GM18861 (cell line): ENCODE data around the gene SMIM17.
"Not testable (repeated sequence)": the region's sequence is repeated elsewhere in the genome, so short reads cannot be mapped to it uniquely, and the experiment has no call there.

Experiments used
- ATAC-seq: cut with Tn5 transposase; IDR thresholded peaks from one replicate; pipeline ENCODE4 v1.9.1; 2021; ENCODE audit not compliant: unreplicated experiment

The SMIM17 gene

DNA sequence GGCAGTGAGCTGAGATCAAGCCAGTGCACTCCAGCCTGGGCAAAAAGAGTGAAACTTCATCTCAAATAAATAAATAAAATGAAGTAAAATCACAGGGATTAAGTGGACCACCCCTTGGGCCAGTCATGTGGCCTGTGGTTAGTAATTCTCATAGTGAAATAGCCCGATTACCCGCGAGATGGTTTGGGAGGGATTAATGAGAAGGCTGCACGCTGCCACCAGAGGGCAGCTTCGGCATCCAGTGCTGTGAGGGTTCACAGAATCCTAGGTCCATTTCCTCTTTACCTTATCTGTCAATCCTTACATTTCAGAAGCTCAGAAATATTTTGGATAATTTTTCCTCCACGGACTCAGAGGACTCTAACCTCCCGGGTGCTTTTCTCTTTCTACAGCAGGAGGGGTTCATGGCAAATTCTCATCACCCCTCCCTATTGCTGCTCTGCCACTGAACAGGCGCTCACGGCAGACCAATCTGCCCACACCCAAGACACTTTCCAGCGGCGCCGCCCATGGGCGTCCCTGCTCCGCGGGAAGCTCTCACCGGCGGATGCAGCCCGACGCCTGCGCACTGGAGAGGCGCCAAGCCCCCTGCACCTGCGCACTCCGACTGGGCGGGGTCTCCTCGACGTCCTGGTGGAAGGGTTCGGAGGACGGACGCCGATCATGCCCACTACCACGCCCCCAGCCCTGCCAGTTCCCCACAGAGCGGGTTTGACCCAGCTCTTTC, 17.6 kb downstream of the SMIM17 start:
- ATAC-seq = no peak

DNA sequence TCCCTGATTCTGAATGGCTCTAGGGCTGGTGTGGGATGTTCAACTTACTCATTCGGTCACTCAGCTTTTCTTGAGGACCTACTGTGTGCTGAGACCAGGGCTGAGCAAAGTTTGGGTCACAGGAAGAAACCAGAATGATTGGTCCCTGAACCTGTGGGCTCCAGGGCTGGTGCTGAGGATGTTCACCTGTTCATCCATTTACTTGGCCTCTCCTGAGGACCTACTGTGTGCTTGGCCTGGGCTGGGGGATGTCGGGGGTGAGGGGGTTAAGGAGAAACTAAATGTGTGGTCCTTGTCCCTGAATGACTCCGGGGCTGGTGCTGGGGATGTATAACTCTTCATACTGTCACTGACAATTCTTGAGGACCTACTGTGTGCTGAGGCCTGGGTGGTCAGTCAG, 18.3 kb downstream of the SMIM17 start:
- ATAC-seq = no peak

DNA sequence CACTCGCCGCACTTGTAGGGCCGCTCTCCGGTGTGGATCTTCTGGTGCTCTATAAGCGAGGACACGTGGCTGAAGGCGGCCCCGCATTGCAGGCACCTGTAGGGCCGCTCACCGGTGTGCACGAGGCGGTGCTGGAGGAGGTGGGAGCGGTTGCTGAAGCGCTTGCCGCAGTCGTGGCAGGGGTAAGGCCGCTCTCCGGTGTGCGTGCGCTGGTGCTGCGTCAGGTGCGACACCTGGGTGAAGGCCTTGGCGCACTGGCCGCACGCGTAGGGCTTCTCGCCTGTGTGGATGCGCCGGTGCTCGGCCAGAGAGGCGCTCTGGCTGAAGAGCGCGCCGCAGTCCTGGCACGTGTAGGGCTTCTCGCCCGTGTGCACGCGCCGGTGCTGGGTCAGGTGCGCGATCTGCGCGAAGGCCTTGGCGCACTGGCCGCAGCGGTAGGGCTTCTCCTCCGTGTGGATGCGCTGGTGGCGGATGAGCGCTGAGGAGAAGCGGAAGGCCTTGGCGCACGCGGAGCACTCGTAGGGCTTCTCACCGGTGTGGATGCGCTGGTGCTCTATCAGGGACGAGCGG, 21.1 kb downstream of the SMIM17 start:
- no peak for ATAC-seq

DNA sequence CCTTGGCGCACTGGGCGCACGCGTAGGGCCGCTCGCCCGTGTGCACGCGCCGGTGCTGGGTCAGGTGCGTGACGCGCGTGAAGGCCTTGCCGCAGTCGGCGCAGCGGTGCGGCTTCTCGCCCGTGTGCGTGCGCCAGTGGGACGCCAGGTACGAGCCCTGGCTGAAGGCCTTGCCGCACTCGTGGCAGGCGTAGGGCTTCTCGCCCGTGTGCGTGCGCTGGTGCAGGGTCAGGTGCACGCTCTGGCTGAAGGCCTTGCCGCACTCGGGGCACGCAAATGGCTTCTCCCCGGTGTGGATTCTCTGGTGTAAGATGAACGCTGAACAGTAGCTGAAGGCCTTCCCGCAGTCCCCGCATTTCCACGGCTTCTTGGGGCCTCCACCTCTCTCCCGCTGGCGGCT, 21.6 kb downstream of the SMIM17 start:
- ATAC-seq = no peak

DNA sequence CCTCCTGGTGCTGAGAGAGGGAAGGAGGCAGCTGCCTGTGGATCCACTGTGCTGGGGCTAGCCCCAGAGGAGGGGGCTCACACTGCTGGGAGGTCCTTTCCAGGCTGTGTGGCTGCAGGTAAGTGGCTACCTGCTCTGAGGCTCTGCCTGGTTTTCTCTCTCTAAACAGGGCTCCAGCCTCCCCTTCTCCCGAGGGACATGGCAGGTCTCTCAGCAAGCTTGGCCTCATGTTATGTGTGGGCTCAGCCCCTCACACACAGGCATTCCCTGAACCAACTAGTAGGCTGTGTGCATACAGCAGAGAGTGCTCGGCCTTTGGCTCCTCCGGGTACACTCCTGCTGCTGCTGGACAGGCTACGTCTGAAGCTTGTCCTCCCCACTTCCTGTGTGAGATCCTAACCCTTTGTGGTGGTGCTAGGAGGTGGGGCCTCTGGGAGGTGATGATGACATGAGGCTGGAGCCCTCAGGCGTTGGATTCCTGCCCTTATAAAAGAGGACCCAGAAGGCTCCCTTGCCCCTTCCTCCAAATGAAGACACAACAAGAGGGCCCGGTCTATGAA, 24.4 kb downstream of the SMIM17 start:
- ATAC-seq = no peak

DNA sequence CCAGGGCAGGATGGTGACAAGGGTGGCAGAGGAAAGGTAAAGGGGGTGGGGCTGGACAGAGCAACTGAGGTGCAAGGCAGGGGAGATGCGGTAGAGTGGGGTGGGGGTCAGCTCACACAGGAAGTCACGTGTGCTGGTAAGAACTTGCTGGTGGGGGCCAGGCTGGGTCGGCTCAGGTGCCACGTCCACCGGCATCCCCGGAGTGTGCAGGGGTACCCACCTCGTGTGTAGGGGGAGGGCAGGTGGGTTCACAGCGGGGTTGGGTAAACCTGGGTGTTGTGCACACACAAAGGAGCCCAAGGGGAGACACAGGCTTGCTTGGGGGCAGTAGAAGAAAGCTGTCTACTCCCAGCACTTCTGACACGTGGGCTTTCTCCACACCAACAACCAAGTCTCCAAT, 25.7 kb downstream of the SMIM17 start:
- no peak for ATAC-seq

DNA sequence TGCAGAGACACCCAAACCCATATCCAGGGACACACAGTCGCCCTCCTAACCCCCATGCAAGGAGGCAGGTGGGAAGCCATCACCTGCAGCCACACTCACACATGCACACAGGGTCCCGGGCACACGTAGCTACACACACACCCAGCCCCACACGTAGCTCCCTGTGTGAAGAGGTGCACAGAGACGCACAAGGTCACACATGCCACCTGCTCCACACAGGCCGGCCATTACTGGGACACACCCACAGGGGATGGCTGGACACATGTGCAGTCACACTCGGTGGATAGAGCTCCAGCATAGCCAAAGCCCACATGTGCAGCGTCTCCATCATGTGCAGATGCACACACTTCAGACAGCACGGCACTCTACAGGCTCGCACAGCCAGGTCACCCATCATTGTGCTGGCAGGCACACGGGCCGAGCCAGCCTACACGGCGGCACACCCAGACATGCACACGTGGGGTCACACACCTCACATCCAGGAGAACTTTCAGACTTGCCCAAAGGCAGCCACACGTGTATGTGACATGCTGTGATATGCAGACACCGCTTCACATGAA, 27.5 kb downstream of the SMIM17 start:
- ATAC-seq = no peak

DNA sequence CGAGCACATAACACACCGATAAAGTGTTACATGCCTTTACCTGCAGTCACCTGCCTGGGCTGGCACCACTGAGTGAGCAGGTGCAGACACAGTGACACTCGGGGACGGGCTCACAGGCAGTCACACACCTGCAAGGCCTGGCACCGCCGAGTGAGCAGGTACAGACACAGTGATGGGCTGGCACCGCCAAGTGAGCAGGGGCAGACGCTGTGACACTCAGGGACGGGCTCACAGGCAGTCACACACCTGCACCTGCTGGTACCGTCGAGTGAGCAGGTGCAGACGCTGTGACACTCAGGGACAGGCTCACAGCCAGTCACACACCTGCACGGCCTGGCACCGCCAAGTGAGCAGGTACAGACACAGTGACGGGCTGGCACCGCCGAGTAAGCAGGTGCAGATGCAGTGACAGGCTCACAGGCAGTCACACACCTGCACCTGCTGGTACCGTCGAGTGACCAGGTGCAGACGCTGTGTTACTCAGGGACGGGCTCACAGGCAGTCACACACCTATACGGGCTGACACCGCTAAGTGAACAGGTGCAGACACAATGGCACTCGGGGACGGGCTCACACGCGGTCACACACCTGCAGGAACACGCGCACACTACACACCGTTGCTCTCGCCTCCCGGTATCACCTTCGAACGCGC, 28.1 kb downstream of the SMIM17 start:
- no peak for ATAC-seq

DNA sequence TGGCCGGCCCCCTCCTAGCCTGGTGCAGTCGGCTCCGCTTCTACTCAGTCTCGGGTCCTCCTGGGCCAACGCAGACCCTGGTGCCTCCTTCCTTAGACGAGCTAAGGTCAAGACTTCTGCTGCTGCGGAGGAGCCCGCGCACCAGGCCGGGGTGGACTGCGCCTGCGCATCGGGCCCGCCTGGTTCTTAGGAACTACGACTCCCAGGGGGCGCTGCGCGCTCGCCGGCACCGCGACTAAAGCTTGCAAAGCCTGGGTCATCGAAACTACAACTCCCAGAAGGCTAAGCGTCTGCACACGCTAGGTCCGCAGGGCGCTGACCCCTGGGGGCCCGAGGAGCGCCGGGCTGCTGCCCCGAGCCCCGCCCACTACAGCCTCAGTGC, 28.6 kb downstream of the SMIM17 start, which contains the start of gene ZNF835:
Gene ZNF835 (minus strand): TSS at position 145 of the 382 bp plus-strand sequence. CDS start 6,559 bp downstream, outside the sequence.
- ATAC-seq = no peak

DNA sequence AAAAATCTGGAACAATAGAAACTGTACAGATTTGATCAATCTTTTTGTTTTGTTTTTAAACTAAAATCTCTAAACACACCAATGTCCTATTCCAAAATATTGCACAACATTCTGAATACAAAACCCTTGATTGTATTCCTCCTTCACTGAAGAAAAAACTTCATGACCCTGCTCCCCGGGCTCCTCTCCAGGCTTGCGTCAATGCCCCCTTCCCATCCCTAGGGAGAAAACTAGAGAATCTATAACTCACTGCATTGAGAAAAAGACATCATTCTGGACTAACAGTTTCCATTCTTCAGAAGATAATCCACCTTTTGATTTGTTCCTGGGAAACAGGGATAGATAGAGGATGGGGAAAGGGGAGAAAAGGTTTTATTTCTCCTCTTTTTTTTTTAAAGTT, 29.7 kb downstream of the SMIM17 start:
- not testable (repeated sequence) for ATAC-seq

DNA sequence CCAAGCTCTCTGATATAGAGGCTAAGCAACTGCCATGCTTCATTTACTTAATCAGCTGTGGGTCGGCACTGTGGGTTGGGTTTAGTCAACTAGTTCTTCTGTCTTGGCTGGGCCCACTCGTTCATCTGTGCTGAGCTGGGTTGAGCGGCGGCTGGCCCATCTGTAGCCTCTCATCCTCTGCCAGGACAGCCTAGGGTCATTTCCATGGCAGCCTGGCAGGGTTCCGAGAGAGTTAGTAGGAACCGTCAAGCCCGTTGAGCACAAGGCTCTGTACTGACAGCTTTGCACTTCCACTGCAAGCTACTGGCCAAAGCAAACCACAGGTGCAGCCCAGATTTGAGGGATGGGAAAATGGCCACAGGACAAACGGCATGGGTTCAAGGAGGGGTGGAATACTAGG, 35.2 kb downstream of the SMIM17 start:
- ATAC-seq = no peak

DNA sequence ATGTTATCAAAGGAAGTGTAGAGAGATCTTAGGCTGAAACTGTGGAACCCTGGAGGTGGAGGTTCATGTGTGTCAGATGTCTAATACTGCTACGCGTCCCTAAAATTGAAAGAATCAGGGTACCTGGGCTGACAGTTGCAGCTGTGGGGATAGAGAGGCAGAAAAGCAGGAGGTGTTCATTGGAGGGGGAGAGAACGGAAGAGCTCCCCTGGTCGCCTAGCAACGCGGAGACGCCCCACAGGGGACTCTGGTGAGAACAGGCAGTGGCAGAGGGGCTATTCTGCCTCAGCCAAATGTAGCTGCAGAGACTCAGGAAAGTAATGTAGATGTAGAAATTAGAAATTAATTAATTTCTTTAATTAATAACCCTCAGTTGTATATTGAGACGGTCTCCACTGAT, 38.7 kb downstream of the SMIM17 start:
- no peak for ATAC-seq

DNA sequence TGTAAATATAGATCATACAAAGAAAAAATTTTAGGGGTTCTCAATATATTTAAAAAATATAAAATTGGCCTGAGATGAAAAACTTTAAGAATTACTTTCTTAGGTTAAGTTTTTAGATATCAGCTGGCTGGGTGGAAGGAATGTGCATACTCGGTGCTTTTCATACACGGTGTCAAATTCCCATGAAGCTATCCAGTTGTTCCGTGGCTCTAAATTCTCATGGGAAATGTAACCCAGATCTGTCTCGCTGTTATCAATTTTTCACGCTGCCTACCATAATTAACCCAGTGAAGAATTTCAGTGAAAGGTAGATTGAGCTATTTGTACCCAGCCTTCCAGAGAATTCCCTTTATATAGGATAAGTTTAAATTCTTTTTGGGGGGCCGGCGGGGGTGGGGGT, 40.2 kb downstream of the SMIM17 start:
- no peak for ATAC-seq

DNA sequence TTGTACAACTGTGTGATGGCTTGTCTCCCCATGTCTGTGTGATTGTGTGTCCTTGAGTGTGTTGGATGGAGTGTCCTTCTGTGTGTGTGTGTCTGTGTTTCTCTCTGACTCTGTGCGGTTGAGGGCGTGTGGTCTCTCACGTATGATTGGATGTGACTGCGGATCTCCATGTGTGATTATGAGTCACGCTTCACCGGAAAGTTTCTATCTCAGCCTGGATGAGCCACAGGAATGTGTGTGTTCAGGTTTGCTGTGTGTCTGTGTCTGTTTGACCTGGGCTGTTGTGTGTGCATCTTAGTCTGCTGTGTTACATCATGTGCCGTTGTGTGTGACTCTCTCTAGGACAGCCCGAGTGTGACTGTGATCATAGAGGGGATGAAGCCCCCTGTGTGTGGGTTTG, 44.1 kb downstream of the SMIM17 start:
- ATAC-seq = no peak

DNA sequence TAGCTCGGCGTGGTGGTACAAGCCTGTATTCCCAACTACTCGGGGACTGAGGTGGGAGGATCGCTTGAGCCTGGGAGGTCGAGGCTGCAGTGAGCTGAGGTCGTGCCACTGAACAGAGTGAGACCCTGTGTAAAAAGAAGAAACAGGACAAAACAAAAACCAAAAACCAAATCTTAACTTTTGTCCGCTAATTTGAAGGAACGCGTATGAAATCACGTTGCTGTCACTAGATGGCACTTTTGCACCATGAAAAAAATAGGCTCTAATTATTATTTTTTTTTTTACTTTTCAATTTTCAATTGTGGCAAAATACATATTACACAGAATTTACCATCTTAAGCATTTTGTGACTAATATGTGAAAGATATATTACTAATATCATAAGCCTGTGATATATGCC, 46.2 kb downstream of the SMIM17 start:
- no peak for ATAC-seq

DNA sequence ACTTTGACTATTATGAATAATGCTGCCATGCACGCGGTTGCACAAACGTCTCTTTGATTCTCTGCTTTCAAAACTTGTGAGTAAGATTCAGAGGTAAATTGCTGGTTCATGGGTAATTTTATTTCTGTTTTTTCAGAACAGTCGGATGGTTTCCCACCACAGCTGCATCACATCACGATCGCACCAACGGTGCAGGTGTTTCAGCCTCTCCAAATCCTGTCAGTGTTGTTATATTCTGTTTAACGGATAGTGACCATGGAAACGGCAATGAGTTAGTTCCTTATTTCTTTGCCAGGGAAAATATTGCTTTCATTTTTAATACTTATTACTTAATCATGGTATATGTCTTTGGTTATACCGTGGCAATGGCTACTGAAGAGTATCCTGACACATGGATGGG, 47.7 kb downstream of the SMIM17 start:
- ATAC-seq = no peak

DNA sequence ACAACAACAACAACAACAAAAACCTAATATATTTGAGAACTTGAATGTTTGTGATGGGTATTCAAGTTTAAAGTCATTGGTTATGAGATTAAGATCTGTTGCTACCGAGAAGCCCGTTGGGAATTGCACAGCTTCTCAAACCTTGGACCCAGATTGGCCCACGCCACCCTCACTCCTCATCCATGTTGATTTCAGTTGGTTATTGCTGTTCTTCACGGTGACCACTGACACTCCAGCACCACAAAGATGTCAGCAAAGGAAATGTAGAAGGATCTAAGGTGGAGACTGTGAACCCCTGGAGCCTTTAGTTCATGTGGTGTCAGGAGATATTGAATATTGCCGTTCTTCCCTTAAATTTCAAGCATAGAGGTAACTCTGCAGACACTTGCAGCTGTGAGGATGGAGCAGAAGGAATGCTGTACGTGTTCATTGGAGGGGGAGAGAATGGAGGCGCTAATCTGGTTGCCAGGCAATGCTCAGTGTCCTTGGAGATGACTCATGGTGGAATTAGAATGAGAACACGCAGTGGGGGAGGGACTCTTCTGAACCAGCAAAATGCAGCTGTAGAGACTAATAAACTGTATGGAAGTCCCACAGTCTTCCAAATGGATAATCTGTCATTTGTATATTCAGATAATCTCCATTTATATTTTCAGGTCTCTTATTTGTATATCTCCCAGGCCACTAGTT, 49.4 kb downstream of the SMIM17 start:
- ATAC-seq = no peak

DNA sequence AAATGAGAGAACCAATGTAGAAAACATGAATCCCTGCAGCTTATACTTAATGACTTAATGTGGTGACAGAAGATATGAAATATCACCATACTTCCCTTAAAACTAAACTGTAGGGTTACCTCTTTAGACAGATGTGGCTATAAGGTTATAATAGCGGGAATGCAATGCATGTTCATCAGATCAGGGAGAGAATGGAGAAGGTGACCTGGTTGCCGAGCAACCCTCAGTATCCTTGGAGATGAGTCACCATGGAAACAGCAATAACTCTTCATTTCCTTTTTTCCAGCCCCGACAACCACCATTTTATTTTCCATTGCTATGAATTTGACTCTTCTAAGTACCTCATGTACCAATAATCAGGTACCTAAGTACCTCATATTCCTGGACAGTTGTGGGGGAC, 56.6 kb downstream of the SMIM17 start:
- no peak for ATAC-seq

DNA sequence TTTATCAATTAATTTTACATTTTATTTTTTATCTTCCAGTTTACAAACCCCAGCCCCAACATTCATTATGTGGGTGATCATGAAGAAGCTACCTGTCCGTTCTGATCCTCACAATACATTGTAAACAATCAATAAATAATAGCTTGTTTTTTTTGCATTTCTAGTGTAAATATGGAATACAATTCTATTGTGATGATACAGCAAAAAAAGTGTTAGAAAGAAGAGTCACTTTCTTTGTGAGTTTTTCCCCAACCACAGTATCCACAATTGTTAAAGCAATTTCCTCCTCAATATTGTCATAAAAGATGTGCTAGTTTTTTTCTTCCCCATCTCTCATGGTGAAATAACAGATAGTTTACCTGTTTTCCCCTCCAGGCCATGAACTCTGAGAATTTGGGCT, 58.9 kb downstream of the SMIM17 start:
- no peak for ATAC-seq

DNA sequence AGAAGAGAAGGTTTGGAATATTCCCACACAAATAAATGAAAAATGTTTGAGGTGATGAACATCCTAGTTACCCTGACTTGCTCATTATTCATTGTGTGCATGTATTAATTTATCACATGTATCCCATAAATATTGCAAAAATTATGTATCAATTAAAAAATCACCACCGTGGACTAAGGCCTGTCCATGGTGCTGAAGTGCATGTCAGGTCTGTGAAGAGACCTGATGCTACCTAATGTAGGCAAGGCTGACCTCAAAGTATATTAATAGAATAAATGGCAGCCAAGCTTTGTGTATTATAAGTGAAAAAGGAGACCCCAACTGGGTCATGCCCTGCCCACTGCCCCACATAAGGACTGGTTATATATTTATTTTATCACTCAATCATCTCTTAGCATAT, 63.0 kb downstream of the SMIM17 start:
- no peak for ATAC-seq
